Erythroblast (primary cell): ENCODE data around the gene PARP2.

Experiments used
- GATA1 ChIP-seq: IDR thresholded peaks from 2 replicates; pipeline ENCODE4 v1.6.1; 2011; ENCODE audit warnings: low read depth, mild to moderate bottlenecking, control low read depth, low read length, moderate library complexity
- POLR2A ChIP-seq: IDR thresholded peaks from 2 replicates; pipeline ENCODE4 v1.6.1; 2011; ENCODE audit warnings: mild to moderate bottlenecking, low read length

DNA sequence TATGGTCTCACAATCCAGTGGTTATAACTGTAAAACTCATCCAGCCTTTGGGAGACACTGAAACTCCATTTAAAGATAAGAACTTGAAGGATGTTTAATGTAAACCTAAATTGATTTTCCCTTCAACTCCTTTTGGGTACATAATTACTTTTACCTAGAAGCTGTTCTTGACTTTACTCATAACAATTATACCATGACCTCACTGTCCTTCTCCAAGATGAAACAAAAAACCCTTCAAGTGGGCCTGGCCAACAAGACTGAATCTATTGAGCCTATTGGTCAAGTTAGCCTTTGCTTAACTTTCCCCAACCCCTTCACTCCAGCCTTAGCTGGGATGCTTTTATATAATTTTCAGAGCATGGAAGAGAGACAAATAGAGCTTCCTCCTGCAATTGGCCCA, 22.5 kb downstream of the PARP2 start:
- TF ChIP-seq POLR2A (no peak), GATA1 (no peak)
